Lower leg skin (tissue), 3 donors: ENCODE measurements around the gene GLS.

Experiments
- CTCF ChIP-seq, 3 donors: fragments of 450-650 bp; IDR thresholded peaks; one replicate each; pipeline ENCODE4 v1.5.1; 2016; ENCODE audit warnings: antibody characterized with exemption in 3 of 3, mild to moderate bottlenecking in 3 of 3, moderate library complexity in 2 of 3
- POLR2A ChIP-seq, 2 donors: fragments of 450-650 bp; IDR thresholded peaks; one replicate each; pipeline ENCODE4 v1.6.1; 2016 to 2017; ENCODE audit warnings: antibody characterized with exemption in 2 of 2, mild to moderate bottlenecking in 1 of 2, moderate library complexity in 1 of 2

- TF ChIP-seq CTCF (IDR thresholded peaks at IDR 0.05), result no peak
- TF ChIP-seq POLR2A (IDR thresholded peaks at IDR 0.05), result no peak
Observed at GRCh38 chr2:190837952-190838361, 42.7 kb upstream of the GLS start.
